AG04450 (cell line): ENCODE data around the gene SRGAP3. TPM values are rescaled to one million over a fixed set of nuclear protein-coding genes. Genes with fewer than 3 reads are reported as not detected.

Source experiments
- CTCF ChIA-PET: fragments of 300-600, 350-600 bp; formaldehyde crosslinking; extraction: SDS; loops from one replicate; lab custom pipeline; 2022; ENCODE audit warnings: antibody characterized with exemption, inconsistent platforms; lab: Charles Lee
- POLR2A ChIA-PET: fragments of 350-600 bp; formaldehyde crosslinking; extraction: SDS; loops from one replicate; lab custom pipeline; 2021; ENCODE audit warnings: antibody characterized with exemption, inconsistent platforms; lab: Yijun Ruan, JAX
- DNase-seq: peaks from one replicate; pipeline ENCODE4 v3.0.0-alpha.2; 2011; ENCODE audit warnings: low read depth, low spot score
- H3K27ac ChIP-seq: one replicate; pipeline ENCODE4 v1.5.1; 2012; ENCODE audit warnings: low read depth, low read length, control low read depth
- H3K27me3 ChIP-seq: one replicate; pipeline ENCODE4 v1.6.0; 2012; ENCODE audit warnings: low read length; ENCODE audit not compliant: control insufficient read depth, insufficient read depth
- H3K4me3 ChIP-seq: 2 replicates; pipeline ENCODE4 v1.5.1; 2011; ENCODE audit warnings: mild to moderate bottlenecking, low read depth, low read length, control low read depth
- H3K9me3 ChIP-seq: 2 replicates; pipeline ENCODE4 v1.5.1; 2012; ENCODE audit warnings: low read length; ENCODE audit not compliant: control insufficient read depth, insufficient read depth
- CTCF ChIP-seq: IDR thresholded peaks from 2 replicates; pipeline ENCODE4 v1.5.1; 2011; ENCODE audit warnings: low read depth, low read length, control low read depth, inconsistent platforms
- polyA plus RNA-seq: library from polyadenylated mRNA; depleted of rRNA; stranded (reverse); fragments of >200 nt; gene quantifications from 2 replicates; pipeline ENCODE4 v1.2.3, GENCODE V29; 2011

The SRGAP3 gene
- polyA plus RNA-seq, 1 experiment: 0.61 TPM

DNA sequence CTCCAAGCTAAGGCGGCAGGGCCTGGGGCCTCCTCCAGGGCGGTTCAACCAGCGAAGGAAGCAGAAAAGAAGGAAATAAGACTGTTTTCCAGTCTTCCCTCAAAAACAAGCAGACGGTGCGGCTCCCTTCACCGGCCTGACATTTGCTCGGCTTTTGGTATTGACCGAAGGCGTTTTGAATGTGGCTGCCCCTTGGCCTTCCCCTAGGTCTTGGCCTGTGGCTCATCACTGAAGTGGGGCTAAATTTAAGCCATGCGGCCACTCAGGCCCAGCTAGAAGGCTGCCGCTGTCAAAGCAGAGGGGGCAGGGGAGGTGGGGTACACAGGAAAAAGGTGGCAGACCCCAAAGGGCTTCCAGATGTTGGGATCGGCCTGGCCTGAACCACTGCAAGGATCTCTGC lies 86.2 kb downstream of the SRGAP3 start:
- CTCF ChIA-PET: no interaction called here
- POLR2A ChIA-PET: no interaction called here
- DNase-seq: no peak

GRCh38 chr3:9161811-9162210 lies 87.6 kb downstream of the SRGAP3 start:
- H3K4me3 ChIP-seq: no peak overlapping the region
- DNase-seq: no peak
- no peak for TF ChIP-seq CTCF
- no peak overlapping the region for H3K27ac ChIP-seq
- H3K9me3 ChIP-seq: no peaks in the 10 kb centered on the region; the same call in 1 of the 2 replicates
- no peaks in the 10 kb centered on the region for H3K27me3 ChIP-seq
- ChIA-PET POLR2A (no interaction called here), CTCF (no interaction called here)

More for the DNA sequence above, 86.2 kb downstream of the SRGAP3 start:
- no peak overlapping the region for H3K27ac ChIP-seq
- no peaks in the 10 kb centered on the region for H3K27me3 ChIP-seq
- H3K4me3 ChIP-seq: no peak overlapping the region
- TF ChIP-seq CTCF: no peak
- no peaks in the 10 kb centered on the region; the same call in 1 of the 2 replicates for H3K9me3 ChIP-seq

DNA sequence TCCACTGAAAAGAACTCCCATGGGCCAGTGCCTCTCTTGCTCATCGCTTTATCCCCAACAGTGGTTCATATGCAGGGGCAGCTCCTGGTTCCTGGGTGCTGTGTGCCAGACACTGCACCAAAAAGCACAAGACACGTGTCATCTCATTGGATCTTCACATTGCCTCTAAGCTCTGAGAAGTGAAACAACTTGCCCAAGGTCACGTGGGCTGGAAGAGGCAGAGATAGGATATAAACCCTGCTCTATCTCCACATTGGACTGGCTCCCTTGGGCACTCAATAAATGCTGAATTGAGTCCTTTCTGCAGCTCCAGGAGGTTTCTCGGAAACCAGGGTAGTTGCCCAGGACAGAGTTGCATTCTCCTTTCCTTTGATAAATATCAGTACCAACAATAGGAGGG lies 88.1 kb downstream of the SRGAP3 start:
- no peak overlapping the region for H3K27ac ChIP-seq
- H3K9me3 ChIP-seq: no peaks in the 10 kb centered on the region; the same call in 1 of the 2 replicates
- TF ChIP-seq CTCF: no peak
- DNase-seq: no peak
- H3K4me3 ChIP-seq: no peak overlapping the region
- H3K27me3 ChIP-seq: no peaks in the 10 kb centered on the region
- ChIA-PET CTCF (no interaction called here), POLR2A (no interaction called here)

DNA sequence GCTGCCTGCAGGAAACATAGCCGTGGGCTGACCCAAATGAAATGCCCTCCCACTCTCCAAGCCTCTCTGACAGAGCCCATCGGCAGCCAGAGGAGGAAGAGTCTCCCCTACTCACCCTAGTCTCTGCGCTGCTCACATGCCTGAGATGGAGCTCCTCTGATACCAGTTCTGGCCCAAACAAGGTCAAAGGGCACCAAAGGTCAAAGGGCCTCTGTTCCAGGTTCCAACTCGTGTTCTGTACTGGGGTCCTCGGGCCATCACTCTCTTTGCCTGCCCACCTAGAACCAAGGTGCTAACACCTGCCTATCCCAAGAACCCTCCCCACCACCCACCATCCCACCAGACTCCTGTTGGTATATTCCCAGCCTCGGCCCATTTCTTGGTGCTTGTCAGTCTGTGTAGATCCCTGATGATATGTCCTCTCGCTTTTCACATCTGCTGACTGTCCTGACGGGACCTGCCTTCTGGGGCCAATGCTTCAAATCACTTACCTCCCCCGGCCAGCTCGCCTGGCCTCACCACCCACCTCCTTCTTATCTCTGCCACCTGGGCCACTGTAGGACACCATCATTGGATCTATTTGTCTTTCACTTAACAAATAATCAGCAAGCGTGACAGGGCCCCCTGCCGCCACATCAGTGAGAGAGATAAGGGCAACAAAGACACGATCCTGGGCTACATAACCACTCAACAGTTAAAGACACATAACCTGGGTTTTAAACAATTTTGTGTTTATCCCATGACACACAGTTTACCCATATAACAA lies 90.4 kb downstream of the SRGAP3 start:
- no peak for DNase-seq
- TF ChIP-seq CTCF: no peak
- no peak overlapping the region for H3K27ac ChIP-seq
- H3K27me3 ChIP-seq: no peaks in the 10 kb centered on the region
- no peaks in the 10 kb centered on the region; the same call in 1 of the 2 replicates for H3K9me3 ChIP-seq
- no peak overlapping the region for H3K4me3 ChIP-seq
- POLR2A ChIA-PET: no interaction called here
- CTCF ChIA-PET: no interaction called here

- no peak for DNase-seq
- Histone ChIP-seq H3K9me3 (no peaks in the 10 kb centered on the region), H3K27me3 (no peaks in the 10 kb centered on the region), H3K27ac (no peak overlapping the region), H3K4me3 (no peak overlapping the region)
- no peak for TF ChIP-seq CTCF
- ChIA-PET CTCF (no interaction called here), POLR2A (no interaction called here)
These were observed 91.6 kb downstream of the SRGAP3 start for GRCh38 chr3:9157651-9158362.
